HG02759 (cell line): ENCODE data around the gene CAMK2B.

ENCODE experiments used
- ATAC-seq: cut with Tn5 transposase; IDR thresholded peaks from one replicate; pipeline ENCODE4 v1.9.1; 2021; ENCODE audit warnings: mild to moderate bottlenecking, moderate library complexity; ENCODE audit not compliant: unreplicated experiment

Gene CAMK2B

DNA sequence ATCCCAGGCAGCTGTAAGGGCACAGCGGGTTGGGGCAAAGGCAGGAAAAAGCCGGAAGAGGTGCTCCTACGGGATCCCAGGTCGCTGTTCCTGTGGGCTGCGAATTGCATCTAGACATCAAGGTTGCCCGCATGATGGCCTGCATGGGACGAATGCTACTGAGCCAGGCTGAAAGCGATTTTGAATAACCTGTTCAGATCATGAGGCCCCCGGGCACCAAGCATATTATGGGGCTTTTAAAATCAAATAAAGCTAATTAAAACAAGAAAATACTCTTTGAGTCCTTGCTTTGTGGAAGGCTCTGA lies 37.1 kb downstream of the CAMK2B start:
- ATAC-seq: no peak

DNA sequence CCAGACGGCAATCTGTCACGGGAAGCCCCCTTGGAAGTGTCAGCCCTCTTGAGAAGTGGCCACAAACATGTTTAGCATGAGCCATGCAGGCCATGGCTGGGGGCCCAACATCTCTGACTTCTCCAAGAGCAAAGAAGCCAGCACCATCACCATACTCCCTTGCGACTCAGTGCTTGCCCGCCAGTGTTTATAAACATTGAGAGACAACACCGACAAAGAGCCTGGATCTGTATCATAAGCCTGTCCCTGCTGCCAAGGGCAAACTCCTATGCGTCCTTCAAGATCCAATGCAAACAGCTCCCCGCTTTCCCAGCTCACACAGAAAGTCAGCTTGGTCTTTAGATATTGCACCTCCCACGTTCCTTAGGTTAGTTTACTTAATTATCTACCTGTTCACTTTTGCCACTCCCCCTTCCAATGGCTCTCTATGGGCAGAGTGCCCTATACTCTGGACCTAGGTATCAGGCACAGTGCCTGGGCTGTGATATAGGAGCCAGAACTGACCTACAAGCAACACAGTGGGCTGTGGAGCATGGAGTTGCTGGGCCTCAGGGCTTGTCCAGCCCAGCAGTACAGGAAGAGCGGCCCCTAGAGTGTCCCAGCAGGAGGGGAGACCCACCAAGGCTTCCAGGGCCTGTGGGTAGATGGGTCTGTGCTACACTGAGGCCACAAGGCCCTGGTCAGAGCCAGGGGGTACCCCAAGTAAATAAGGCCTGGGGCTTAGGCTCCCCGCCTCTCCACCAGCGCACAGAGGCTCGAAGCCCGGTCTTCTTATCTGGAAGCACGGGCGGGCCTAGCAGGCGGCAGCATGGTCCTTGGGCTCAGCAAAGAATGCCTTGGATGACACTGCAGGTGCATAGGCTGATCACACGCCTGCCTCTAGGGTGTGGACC lies 37.7 kb downstream of the CAMK2B start:
- ATAC-seq: no peak

DNA sequence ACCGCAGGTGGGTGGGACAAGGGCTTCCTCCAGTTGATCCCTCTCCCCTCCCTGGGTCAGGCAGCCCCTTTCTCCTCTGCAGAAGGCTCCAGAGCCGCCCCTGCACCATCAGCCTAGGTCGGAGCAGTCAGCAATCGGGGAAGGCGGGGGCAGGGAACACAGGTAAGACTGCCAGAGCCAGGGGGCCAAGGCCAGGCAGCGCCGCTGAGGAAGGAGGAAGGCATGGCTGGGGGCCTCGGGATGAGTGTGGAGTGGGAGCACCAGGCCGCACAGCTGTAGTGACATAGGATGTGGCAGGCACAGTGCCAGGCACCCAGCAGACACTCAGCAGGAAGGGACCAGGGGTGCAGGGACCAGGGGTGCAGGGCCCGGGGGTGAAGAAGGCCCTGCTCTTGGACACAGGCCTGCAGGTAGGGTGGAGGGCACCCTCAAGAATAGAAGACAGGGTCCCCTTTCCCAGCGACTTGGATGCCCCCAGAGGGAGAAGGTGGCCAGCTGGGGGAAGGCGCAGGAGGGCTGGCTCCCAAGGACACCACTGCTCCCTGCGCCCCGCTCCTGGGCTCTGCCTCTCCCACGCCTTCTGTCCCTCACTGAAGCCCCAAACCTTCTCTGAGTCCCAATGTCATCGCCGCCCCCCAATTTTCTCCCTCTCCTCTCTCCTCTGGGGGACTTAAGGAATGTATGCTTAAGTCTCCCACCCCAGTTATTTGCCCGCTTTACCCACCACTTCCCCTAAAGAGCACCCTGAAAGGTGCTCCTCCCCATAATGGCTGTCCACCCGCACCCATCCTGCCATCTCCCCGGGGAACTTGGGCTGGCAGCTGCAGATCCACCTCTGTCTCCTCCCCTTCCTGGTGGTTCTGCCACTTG lies 38.5 kb downstream of the CAMK2B start:
- no peak for ATAC-seq

DNA sequence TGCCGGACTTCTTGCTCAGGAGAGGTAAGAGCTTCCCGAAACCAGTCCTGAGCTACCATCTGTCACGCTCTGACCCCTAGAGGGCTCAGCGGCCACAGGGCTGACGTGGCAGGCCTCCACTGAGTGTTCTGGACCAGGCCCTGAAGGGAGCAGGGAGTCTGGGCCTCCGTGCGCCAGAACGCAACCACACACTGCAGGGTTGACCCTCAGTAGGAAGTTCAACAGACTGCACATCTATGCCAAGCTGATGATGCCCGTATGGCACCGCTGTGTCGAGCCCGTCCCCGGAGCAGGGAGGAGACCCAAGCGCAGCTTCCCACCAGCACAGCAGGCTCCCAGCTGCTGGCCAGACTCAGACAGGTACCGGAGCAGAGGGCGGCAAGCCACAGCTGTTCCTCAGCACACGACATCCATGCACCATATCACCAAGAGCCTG lies 39.2 kb downstream of the CAMK2B start:
- ATAC-seq: no peak

DNA sequence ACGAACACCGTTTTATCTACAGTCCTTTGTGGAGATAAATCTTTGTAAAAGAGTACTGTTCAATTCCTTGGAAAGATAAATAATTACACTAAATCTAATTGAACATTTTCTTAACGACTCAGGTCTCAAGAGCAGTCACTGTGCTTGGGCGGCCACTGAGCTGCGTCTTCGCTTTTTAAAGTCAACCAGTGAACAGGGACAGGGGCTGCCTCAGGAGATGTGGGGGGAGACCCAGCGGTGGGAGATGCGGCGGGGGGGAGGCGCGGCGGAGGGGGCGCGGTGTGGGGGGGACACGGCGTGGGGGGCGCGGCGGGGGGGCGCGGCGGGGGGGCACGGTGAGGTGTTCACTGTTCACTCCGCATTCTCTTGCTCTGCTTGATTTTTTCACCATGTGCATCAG lies 39.8 kb downstream of the CAMK2B start:
- no peak for ATAC-seq

DNA sequence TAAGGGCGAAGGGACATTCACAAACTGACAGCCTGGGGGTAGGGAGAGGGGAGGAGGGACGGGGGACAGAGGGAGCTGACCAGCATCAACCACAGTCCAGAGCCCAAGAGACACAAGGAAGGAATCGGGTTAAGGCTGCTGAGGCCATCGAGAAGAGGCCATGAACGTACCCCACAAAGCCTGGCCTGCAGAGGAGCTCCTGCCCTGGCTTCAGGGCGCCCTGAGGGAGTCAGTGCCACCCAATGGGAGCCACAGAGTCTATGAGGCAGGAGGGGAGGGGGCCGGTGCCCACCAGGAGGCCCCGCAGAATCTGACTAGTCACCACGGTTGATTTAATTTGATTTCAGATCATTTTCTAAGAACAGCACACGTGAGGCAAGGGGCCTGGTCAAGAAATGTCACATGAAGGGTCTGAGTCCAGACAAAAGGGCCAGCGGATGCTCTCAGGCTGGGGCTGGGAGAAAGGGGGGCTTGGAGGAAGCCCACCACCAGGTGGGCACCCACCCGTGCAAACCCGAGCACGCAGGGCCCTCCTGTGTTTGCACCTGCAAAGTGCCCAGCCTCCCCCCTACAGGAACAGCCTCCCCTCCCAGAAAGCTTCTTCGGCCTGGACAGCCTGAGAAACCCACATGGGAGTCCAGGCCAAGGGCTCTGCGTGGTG lies 40.4 kb downstream of the CAMK2B start:
- no peak for ATAC-seq

DNA sequence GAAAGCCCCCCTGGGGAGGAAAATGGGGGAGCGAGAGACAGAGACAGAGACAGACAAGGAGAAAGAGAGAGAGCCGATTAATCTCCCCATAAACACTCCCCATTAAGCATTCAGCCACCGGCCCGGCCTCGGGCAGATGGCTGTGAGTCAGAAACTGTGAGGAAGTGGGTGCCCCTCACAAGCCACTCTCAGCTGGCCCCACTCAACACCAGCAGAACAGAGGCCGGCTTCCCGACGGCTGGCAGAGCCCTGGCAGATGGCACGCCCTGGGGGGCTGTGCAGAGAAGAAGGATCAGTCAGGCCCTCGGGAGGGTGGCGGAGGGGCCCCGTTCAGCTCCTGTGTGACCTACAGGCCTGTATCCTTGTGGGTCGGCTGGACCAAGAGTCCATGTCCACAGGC lies 41.2 kb downstream of the CAMK2B start:
- no peak for ATAC-seq

DNA sequence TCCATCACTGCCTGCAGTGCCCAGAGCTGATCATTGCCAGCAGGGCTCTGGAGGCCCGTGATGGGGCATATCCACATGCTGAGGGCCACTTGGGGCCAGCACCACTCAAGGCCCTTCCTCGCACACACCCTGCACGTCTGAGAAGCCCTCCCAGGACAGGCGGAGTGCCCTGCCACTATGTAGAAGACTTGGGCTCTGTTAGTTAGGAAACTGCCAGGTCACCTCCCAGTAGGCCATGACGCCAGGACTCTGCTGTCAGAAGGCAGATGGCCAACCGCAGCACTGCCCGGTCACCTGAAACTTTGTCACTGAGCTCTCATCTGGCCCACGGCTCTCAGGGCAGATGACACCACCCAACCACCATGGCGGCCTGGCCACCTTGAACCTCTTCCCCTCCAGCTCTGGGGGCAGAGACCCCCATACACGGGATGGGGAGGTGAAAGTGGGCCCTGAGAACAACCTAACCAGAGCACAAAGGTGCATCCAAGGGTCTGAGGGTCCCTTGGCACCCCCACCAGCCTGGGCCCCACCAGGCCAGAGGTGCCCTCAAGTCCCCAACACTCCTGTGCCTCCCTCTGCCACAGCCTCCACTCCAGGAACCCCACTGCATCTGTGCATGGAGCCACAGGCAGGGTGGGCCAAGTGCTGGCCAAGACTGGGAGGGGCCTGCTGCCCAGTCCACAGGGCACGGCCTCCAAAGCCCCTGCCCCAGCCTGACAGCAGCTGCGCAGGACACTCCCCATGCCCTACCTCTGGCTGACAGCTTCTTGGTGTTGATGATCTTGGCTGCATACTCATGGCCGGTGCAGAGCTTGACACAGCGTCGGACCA lies 41.8 kb downstream of the CAMK2B start:
- no peak for ATAC-seq

DNA sequence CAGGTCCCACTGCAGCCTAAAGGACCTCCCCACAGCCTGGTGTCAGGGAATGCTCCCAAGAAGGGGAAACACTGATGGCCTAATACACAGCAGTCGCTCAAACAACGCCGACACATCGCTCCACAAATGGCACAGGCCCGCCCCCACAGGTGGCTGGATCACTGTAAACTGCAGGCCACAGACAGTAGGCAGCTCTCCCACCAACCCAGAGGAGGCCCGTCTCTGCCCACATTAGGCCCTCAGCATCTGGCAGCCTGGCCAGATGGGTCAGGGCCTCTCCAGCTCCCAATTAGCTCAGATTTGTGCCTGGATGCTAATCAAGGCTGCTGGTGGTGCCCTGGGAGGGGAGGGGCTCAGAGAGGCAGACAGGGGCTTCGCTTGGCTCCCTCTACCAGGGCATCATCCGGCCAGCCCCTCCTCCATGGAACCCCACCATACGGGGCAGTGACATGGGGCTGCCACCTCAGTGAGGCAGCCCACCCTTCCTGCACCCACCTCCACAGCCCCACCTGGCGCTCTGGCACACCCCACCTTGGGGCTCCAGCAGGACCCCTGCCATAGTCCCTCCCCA lies 42.7 kb downstream of the CAMK2B start:
- no peak for ATAC-seq

DNA sequence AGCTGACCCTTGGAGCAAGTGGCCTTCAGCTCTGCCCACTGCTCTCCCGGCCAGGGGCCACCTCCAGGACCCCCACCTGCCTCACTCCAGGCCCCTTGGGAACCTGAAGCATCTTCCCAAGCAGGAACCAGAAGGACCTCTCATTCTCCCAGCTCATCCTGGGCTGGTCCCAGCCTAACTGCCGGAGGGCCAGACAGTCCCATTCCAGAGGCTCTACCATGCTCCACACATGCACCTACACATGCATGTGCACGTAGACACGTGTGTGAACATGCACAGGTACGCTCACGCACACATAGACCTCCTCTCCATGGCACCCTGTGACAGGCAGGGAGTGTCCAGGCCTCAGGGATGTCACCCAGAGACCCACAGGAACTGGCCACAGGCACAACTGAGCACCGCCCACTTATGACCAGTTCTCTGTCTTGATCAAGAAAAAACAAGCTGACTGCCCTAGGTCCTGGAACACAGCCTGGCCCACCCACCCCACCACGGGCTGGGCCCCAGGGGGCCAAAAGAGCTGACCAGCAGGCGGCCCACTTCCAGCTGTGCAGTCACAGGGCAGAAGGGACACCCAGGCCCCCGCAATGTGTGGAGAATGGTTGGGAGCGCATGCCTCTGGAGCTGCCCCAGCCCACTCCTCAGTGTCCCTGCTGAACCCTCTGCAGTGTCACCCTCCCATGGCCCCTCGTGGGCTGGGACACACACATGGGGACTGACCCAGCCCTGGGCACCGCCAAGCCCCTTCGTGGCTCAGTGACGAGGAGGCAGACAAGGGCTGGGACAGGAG lies 43.4 kb downstream of the CAMK2B start:
- ATAC-seq: no peak

DNA sequence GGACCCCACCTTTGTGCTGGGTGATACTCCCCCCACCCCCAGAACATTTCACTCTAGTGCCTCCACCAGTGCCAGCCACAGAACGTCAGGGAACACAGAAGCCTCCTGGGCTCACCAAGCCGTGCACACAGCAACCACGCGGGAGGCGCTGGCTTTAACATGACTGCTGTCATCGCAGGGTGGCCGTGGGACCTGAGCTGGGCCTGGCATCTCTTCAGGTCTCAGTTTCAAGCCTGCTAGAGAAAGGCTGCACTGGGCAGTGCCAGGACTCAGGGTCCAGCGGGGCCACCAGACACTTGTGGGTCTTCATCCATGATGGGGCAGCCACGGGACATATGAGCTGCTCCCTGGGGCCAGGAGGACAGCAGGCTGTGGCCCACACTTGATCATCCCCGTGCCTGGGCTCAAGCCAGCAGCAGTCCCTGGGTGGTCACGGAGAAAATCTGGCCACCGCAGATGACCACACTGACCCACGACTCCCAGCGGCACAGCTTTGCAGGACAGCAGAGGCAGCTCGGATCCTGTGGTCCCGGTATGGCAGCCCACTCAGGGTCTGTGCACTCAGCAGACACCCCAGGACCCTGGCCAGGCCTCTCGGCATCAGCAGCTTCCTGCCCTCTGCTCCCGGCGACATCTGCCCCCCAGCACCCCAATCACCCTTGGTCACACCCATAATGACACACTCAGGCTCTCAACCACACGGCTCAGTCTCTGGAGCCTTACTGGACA lies 44.2 kb downstream of the CAMK2B start:
- ATAC-seq: no peak

DNA sequence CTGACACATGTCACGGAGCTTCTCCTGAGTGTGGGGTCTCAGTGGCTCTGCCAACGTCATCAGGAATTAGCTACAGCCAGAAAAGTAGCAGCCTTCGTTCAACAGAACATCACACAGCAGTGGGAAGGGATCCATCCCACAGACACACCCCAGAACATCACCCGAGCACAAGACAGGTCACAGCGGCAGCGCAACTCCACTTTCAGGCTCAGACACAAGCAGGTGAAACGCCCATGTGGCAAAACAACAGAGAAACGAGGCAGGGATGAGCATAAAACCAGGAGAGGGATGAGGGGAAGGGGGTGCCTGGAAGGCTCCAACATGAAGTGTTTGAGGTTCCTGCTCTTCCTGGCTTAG lies 44.8 kb downstream of the CAMK2B start:
- no peak for ATAC-seq

DNA sequence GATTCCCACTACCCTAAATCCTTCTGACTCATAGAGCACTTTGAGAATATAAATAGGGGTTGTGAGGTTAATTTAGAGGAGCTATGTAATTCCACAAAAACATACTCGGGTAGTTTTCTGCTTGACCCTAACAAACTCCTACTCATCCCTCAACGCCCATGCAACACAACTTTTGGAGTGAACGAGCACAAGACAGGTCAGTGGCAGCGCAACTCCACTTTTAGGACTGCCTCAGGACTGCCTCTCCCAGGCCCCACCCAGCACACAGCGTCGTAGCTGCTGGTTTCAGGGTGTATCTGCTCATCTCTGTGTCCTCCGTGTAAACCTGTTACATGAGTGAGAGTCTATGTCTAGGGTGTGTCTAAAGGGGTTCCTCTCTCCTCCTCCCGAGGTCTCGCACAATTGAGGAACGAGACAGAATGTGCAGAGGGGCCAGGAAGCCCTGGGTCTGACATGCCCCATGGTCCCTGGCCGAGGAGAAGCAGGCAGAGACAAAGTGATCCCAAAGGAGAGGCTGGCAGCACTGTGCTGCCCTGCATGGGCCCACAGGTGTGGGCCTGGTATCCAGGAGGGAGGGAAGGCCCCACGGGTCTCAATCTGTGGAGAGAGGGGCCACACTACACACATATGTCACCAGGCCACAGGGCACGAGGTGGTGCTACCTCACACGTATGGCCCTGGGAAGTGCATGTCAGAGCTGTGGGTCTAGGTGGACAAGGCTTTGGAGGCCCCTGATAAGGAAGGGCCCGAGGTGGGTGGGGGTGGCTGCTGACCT lies 45.5 kb downstream of the CAMK2B start:
- ATAC-seq: no peak

DNA sequence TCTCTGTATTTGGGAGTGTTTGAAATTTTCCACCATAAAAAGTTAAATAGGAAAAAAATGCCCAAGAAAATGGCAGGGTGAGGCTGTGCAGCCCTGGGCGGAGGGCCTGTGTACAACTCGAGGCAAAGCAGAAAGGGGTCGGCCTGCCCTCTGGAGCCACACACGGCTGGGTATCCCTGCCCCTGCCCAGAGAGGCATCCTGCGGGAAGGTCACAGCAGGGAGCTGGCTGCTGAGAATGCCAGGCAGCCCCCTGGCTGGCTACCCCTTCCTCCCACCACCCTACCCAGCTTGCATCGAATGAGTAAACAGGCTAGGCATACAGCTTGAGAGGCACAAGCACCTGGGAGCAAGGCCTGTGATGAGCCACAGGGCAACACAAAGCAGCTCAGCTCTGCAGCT lies 46.1 kb downstream of the CAMK2B start:
- no peak for ATAC-seq

DNA sequence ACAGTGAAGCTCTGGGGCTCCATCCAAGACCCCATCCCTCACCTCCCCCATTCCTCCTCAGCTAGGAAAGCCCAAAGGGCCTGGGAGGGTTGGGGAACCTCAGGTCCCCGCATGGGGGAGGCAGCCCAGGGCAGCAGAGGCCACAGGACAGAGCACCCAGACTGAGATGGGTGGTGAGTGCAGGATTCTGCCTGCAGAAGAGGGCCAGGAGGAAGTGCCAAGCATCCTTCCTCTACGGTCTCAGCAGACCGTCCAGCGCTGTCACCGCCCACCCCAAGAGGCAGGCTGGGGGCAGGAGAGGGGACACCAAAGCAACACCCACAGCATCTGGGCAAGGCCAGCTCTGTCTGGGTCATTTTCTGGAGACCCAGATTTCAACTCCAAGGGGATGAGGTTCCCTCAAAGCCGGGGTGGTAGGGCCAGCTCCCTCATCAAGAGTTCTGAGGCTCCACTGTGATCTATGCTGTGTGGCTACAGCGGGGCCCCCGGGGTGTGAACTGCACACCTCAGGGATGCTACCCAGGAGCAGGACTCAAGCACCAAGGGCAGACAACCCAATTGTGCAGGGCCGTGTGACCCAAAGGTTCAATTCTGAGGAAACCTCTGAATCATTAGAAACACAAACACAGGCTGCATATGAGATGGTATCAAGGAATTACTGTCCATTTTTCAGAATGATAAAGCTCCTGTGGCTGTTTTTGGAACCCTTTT lies 46.8 kb downstream of the CAMK2B start:
- ATAC-seq: no peak

DNA sequence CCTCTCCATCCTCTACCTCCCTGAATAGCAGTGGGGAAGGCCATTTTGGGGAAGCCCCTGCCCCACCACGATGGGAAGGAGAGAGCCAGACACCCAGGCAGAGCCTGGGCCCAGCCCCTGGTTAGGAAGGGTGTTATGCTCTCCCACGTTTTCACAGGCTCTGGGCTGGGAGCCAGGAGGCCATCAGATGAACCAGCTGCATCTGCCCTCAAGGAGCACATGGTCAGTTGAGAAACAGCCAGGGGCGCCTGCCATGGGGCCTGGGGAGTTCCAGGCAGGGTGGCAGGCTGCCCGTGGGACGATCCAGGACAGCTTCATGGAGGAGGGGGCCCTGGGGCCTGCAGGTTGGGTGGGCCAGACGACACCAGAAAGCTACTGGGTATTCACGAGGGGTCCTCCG lies 47.5 kb downstream of the CAMK2B start:
- no peak for ATAC-seq

DNA sequence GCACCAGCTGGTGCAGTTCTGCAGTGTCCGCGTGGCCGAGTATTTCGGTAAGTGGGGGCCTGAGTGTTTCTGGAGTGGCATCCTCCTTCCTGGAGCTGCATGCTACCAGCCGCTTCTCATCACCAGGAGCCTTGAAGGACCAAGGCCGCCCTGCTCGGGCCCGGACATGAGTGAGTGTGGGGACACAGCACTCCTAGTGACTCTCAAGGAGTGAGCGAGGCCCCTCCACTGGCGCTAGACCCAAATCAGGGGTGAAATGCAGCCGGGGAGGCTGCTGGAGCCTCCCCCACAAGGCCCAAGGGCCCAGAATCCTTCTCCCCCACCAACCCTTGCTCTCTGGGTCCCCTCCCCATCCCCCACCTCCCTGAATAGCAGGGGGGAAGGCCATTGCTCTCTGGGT lies 48.0 kb downstream of the CAMK2B start:
- ATAC-seq: no peak
